Epidermal melanocyte (primary cell): ENCODE results near the gene ATP6V1F.
A peak's percentile ranks its signal among the peaks of the same experiment; 100 is the strongest.

Experiments used
- DNase-seq: peaks from one replicate; pipeline ENCODE4 v3.0.0; 2011; ENCODE audit warnings: low spot score; ENCODE audit not compliant: insufficient read length

The ATP6V1F gene

GRCh38 chr7:128862571-128863432, at the start of gene ATP6V1F:
ATP6V1F (plus strand) TSS chr7:128862856; CDS start chr7:128862905, 49 bp downstream.
- DNase-seq: peak; percentile 99

- DNase-seq: no peak
These were observed 48.2 kb upstream of the ATP6V1F start for GRCh38 chr7:128814499-128814898.

GRCh38 chr7:128815289-128815942, 47.2 kb upstream of the ATP6V1F start:
- DNase-seq: no peak

- no peak for DNase-seq
These were observed 44.0 kb upstream of the ATP6V1F start for GRCh38 chr7:128818694-128819093.

GRCh38 chr7:128821724-128822123, 40.9 kb upstream of the ATP6V1F start:
- DNase-seq: no peak

GRCh38 chr7:128826512-128826911, 36.1 kb upstream of the ATP6V1F start:
- no peak for DNase-seq

GRCh38 chr7:128826916-128827247, 35.8 kb upstream of the ATP6V1F start:
- DNase-seq: no peak

GRCh38 chr7:128827248-128827958, 35.3 kb upstream of the ATP6V1F start:
- DNase-seq: no peak

GRCh38 chr7:128827971-128828711, 34.5 kb upstream of the ATP6V1F start:
- no peak for DNase-seq

- DNase-seq: no peak
These were observed 33.1 kb upstream of the ATP6V1F start for GRCh38 chr7:128829391-128830166.

GRCh38 chr7:128830231-128831177, 32.2 kb upstream of the ATP6V1F start, which contains the start of gene FLNC:
FLNC (plus strand) TSS chr7:128830406; CDS start chr7:128830638, 232 bp downstream.
- no peak for DNase-seq

- DNase-seq: no peak
These were observed 31.3 kb upstream of the ATP6V1F start for GRCh38 chr7:128831178-128831993.

GRCh38 chr7:128831994-128832879, 30.4 kb upstream of the ATP6V1F start:
- no peak for DNase-seq

GRCh38 chr7:128832880-128833147, 29.8 kb upstream of the ATP6V1F start:
- no peak for DNase-seq

- DNase-seq: peak; percentile 37
These were observed 29.3 kb upstream of the ATP6V1F start for GRCh38 chr7:128833148-128833945.

- DNase-seq: no peak
These were observed 28.7 kb upstream of the ATP6V1F start for GRCh38 chr7:128833946-128834325.

- DNase-seq: no peak
These were observed 27.4 kb upstream of the ATP6V1F start for GRCh38 chr7:128835231-128835751.
